NCI-H2171 (cell line): ENCODE measurements around the gene TPRA1.
A peak's percentile ranks its signal among the peaks of the same experiment; 100 is the strongest.
"Not testable (repeated sequence)": the region's sequence is repeated elsewhere in the genome, so short reads cannot be mapped to it uniquely, and the experiment has no call there.

Source experiments
- DNase-seq: peaks from one replicate; lab custom pipeline; 2025; lab: John Stamatoyannopoulos, UW

TPRA1 gene

GRCh38 chr3:127536830-127537812 lies 53.4 kb downstream of the TPRA1 start:
- no peak for DNase-seq

DNA sequence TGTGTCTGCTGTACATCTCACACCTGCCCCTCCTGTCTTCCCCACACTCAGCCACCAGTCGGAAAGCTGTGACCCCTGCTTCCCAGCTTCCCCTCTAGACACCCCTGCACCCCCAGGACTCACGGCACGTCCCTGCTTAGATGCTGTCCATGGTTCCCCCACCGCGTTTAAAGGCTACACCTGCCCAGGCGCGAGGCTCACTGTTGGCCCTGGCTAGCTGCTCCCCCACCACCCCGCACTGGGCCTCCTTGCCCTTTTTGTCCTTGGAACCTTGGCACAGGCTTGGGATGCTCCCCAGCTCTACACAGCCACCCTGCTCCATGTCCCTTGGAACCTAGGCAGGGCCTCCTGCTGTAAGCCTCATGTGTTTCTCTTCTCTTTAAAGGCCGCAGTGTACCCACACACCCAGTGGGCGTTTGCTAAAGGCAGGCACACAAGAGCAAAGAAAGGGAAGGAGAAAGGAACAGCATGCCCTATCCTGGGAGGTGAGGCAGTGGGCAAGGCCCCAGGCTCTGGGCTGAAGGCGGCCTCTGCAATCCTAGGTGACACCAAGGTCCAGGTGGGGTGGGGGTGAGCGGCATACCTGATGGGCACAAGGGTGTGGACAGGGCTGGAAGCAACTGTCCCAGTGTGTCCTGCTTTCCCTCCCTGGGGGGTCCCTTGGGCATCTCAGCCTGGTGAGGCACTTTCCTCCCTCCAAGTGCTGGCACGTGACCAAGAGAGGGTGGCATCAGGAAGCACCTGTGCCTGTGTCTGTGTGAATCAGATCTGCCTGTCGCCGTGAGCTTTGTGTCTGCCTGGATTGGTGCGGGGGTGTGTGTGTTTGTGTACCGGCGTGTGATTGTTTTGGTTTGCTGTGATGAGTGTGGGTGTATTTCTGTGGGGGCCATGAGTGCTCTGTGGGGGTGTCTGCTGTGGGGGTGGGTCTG lies 54.4 kb downstream of the TPRA1 start:
- DNase-seq, result peak; percentile 22

- DNase-seq, result no peak
Measured at GRCh38 chr3:127535106-127535785, 55.3 kb downstream of the TPRA1 start.

DNA sequence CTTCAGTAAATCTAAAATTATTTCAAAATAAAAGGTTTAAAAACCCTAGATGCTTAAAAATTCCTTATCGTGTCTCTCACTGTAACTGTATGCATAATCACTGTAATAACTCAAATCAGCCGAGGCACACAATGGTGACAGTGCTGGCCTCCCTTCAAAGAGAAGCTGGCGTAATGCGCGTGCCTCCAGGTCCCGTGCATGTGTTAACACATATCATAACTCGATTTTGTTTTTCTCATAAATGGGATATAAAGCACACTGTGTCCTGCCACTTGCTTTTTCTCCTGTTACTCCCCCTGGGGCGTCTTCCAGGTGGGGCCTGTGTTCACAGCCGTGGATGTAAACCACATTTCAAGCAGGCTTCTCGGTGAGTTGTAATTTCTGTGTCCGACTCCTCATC lies 56.0 kb downstream of the TPRA1 start:
- no peak for DNase-seq

DNA sequence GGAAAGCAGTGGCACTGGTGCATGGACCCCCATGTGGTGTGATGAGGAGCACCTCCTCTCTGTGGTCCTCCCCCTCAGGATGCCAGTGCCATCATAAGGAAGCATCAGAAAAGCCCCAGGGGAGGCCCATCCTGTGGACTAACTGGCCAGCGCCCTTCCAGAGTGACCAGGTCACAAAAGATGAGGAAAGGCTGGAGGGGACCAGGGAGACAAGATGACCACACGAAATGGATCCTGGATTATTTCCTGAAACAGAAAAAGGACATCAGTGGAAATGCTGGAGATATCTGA lies 56.4 kb downstream of the TPRA1 start:
- no peak for DNase-seq

DNA sequence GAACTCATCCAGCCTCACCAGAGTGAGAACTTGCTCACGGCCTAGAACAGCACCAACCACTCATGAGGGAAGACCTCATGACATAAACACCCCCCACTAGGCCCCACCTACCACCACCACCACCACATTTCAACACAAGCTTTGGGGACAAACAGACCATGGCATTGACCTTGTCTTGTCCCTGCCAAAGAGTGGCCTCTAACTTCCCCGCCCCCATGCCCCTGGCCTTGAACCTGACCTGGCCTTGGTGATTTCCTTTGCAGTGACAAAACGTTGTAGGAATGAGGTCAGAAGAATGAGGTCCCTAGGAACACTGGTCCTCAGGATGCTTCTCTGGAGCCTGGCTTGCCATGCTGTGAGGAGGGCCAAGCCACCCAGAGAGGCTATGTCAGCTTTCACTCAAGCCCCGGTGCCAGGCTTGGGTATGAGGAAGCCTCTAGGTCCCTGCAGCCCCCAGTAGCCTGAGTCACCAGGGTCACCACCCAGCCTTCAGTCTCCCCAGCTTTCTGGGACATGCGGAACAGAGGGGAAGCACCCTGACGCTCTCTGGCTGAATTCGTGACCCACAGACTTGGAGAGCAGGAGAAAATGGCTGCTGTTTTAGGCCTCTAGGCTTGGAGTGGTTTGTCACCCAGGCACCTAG lies 57.9 kb downstream of the TPRA1 start:
- DNase-seq, result no peak

- no peak for DNase-seq
Measured at GRCh38 chr3:127531821-127532220, 58.7 kb downstream of the TPRA1 start.

GRCh38 chr3:127530863-127531262 lies 59.7 kb downstream of the TPRA1 start:
- not testable (repeated sequence) for DNase-seq

DNA sequence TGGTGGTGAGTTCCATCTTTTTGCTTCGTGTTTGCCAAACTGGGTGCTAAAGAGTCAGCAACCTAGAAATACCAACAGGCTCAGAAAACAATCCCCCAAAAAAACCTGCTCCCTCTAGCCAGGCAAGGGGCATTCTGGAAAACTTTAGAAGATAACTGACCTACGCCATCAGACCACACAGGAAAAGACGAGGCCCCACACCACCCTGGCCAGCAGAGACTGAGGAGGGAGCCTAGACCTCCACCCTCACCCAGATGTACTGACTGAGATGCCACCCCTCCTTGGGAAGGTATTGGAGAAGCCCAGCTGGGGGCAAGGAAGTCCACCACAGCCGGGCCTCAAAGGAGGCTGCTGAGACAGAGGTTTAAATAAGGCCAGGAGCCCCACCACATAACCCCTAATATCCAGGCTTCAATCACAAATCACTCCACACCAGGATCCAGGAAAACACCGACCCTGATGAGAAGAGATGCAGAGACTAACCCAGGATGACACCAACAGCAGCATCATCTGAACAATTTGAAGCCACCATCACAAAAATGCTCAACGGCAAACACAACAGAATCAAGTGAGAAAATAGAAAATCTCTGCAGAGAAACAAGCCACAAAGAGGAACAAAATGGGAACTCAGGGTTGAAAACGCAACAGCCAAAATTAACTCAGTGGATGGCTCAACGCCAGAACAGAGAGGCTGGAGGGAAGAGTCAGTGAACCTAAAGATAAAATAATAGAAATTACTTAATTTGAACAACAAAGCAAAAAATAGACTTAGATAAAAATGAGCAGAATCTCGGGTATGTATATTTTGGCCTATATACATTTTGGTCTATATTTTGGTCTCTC lies 61.0 kb downstream of the TPRA1 start:
- no peak for DNase-seq

DNA sequence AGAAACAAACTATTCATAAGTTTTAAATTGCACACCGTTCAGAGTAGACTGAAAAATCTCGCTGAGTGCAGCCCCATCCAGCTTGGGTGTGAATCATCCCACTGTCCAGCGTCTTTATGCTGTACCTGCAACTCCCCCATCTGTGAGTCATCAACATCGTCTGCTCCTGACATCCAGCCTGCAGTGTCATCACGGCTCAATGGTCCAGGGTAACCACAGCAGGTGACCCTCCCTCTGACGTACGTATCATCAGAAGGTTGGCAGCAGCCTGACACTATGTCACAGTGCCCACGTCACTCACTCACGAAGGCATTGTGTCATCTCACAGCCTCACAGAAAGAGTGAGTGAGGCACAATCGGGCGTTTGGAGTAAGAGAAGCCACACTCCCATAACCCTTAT lies 65.2 kb downstream of the TPRA1 start:
- DNase-seq, result no peak

GRCh38 chr3:127524296-127524896 lies 66.1 kb downstream of the TPRA1 start:
- DNase-seq, result peak; percentile 63
